ENCODE data around the gene NELFCD. TPM values are rescaled to one million over a fixed set of nuclear protein-coding genes. Genes with fewer than 3 reads are reported as not detected.

Gene NELFCD
- total RNA-seq, 1 experiment from 2014 or later: 144 TPM

DNA sequence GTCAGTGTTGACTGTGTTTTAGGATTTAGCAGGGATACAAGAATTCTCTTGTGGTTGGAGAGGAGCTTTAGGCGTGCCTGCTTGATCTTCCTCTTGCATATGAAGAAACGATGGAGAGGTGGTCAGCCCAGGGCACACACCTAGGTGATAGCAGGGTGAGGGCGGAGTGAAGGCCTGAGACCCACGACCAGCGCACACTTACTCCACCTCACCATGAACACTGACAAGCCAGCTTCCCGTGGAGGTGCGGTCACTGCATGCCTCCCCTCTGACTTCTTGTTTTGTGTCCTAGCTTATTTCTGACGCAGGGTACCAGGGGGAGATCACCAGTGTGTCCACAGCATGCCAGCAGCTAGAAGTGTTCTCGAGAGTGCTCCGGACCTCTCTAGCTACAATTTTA lies 8.1 kb downstream of the NELFCD start:
- CTCF ChIA-PET: no interaction called here
- Histone ChIP-seq H3K36me3 (ENCODE audit: low read depth, low read length) (peaks cover 85% of the 10 kb centered on the region), H3K4me2 (ENCODE audit: low read length) (no peak overlapping the region), H3K4me1 (ENCODE audit: insufficient read depth, low read length) (peaks cover 9% of the 10 kb centered on the region), H2AFZ (ENCODE audit: low read length) (no peak overlapping the region), H3K27me3 (ENCODE audit: low read length) (no peaks in the 10 kb centered on the region), H3K9me3 (ENCODE audit: low read length) (no peaks in the 10 kb centered on the region), H3K9ac (ENCODE audit: low read length) (no peak overlapping the region), H3K79me2 (ENCODE audit: low read length) (peaks cover 35% of the 10 kb centered on the region), H4K20me1 (ENCODE audit: low read length) (peaks cover 19% of the 10 kb centered on the region), H3K4me3 (ENCODE audit: low read length) (no peak overlapping the region), H3K27ac (ENCODE audit: low read length) (no peak overlapping the region), H3F3A (ENCODE audit: low read length, unreplicated experiment) (no peaks in the 10 kb centered on the region), H3K9me2 (replicated peaks; ENCODE audit: low read length) (no peaks in the 10 kb centered on the region)
- ATAC-seq: no peak
- TF ChIP-seq EZH2phosphoT487 (IDR thresholded peaks at IDR 0.05; ENCODE audit: borderline replicate concordance, low read length): no peak
- POLR2A ChIA-PET (ENCODE audit: unreplicated experiment): no interaction called here
- BruUV-seq (replicated peaks): no TSS peak
- intact Hi-C loops (cut with micrococcal nuclease): no loop called here
- DNase-seq: no peak

- peaks cover 15% of the 10 kb centered on the region for H3K4me1 ChIP-seq (ENCODE audit: insufficient read depth, low read length)
- ChIA-PET POLR2A (ENCODE audit: unreplicated experiment) (interaction anchor here (0.6 kb wide), 1 partner anchor 9 kb away, joined by 3 read pairs; no protein-coding TSS in a partner anchor), CTCF (no interaction called here)
- H3K9ac ChIP-seq (ENCODE audit: low read length): no peak overlapping the region
- no peak overlapping the region for H2AFZ ChIP-seq (ENCODE audit: low read length)
- no peak overlapping the region for H3K4me3 ChIP-seq (ENCODE audit: low read length)
- DNase-seq (no peak), ATAC-seq (no peak)
- intact Hi-C loops (cut with micrococcal nuclease): loop anchor here (5.0 kb wide), 1 partner anchor 41 kb away; the partner anchor contains the start of gene ATP5F1E
- TF ChIP-seq EZH2 (IDR thresholded peaks at IDR 0.05; ENCODE audit: low read length, unreplicated experiment) (no peak), EZH2phosphoT487 (IDR thresholded peaks at IDR 0.05; ENCODE audit: borderline replicate concordance, low read length) (no peak), CTCF (conservative IDR thresholded peaks at IDR 0.05; ENCODE audit: low read depth, low read length) (no peak)
- H3F3A ChIP-seq (ENCODE audit: low read length, unreplicated experiment): no peaks in the 10 kb centered on the region
- H3K36me3 ChIP-seq (ENCODE audit: low read depth, low read length): peaks cover 94% of the 10 kb centered on the region
- H3K4me2 ChIP-seq (ENCODE audit: low read length): no peak overlapping the region
- H3K79me2 ChIP-seq (ENCODE audit: low read length): peaks cover 18% of the 10 kb centered on the region
- H4K20me1 ChIP-seq (ENCODE audit: low read length): peaks cover 7% of the 10 kb centered on the region
- no peaks in the 10 kb centered on the region for H3K9me2 ChIP-seq (replicated peaks; ENCODE audit: low read length)
- BruUV-seq (replicated peaks): no TSS peak
- H3K27ac ChIP-seq (ENCODE audit: low read length): no peak overlapping the region
- H3K27me3 ChIP-seq (ENCODE audit: low read length): no peaks in the 10 kb centered on the region
- H3K9me3 ChIP-seq (ENCODE audit: low read length): no peaks in the 10 kb centered on the region
Observed at GRCh38 chr20:58990651-58991445, 9.8 kb downstream of the NELFCD start.

- no peaks in the 10 kb centered on the region for H3K27me3 ChIP-seq (ENCODE audit: low read length)
- no peaks in the 10 kb centered on the region for H3F3A ChIP-seq (ENCODE audit: low read length, unreplicated experiment)
- no peak overlapping the region for H2AFZ ChIP-seq (ENCODE audit: low read length)
- ATAC-seq (no peak), DNase-seq (no peak)
- no peaks in the 10 kb centered on the region for H3K9me3 ChIP-seq (ENCODE audit: low read length)
- no TSS peak for BruUV-seq (replicated peaks)
- intact Hi-C loops (cut with micrococcal nuclease): loop anchor here (5.0 kb wide), 1 partner anchor 41 kb away; the partner anchor contains the start of gene ATP5F1E
- H3K9ac ChIP-seq (ENCODE audit: low read length): no peak overlapping the region
- peaks cover 19% of the 10 kb centered on the region for H3K4me1 ChIP-seq (ENCODE audit: insufficient read depth, low read length)
- no peak overlapping the region for H3K27ac ChIP-seq (ENCODE audit: low read length)
- H3K79me2 ChIP-seq (ENCODE audit: low read length): peaks cover 9% of the 10 kb centered on the region
- no peaks in the 10 kb centered on the region for H3K9me2 ChIP-seq (replicated peaks; ENCODE audit: low read length)
- peaks cover 3% of the 10 kb centered on the region for H4K20me1 ChIP-seq (ENCODE audit: low read length)
- POLR2A ChIA-PET (ENCODE audit: unreplicated experiment): interaction anchor here (0.7 kb wide), 1 partner anchor 20 kb away, joined by 3 read pairs; no protein-coding TSS in a partner anchor
- H3K36me3 ChIP-seq (ENCODE audit: low read depth, low read length): peaks cover 93% of the 10 kb centered on the region
- no peak overlapping the region for H3K4me2 ChIP-seq (ENCODE audit: low read length)
- H3K4me3 ChIP-seq (ENCODE audit: low read length): no peak overlapping the region
- CTCF ChIA-PET: no interaction called here
- TF ChIP-seq EZH2phosphoT487 (IDR thresholded peaks at IDR 0.05; ENCODE audit: borderline replicate concordance, low read length) (no peak), CTCF (conservative IDR thresholded peaks at IDR 0.05; ENCODE audit: low read depth, low read length) (no peak), EZH2 (IDR thresholded peaks at IDR 0.05; ENCODE audit: low read length, unreplicated experiment) (no peak)
Observed at GRCh38 chr20:58991715-58992114, 10.7 kb downstream of the NELFCD start.

Measured in PC-3 (cell line).